NCI-H446 treated with DMSO at 0.1 percent for 48 hours (cell line): ENCODE results near the gene JAGN1.
"Not testable (repeated sequence)": the region's sequence is repeated elsewhere in the genome, so short reads cannot be mapped to it uniquely, and the experiment has no call there.

Experiments used
- DNase-seq: peaks from one replicate; lab custom pipeline; 2025; lab: John Stamatoyannopoulos, UW

The JAGN1 gene

GRCh38 chr3:9867106-9867505 is 23.3 kb upstream of the JAGN1 start:
- no peak for DNase-seq

- no peak for DNase-seq
These were observed 20.5 kb upstream of the JAGN1 start for GRCh38 chr3:9869955-9870354.

- no peak for DNase-seq
These were observed 19.4 kb upstream of the JAGN1 start for GRCh38 chr3:9870978-9871377.

GRCh38 chr3:9872067-9872466 is 18.3 kb upstream of the JAGN1 start:
- not testable (repeated sequence) for DNase-seq

- no peak for DNase-seq
These were observed 15.0 kb upstream of the JAGN1 start for GRCh38 chr3:9875448-9875847.

- DNase-seq: not testable (repeated sequence)
These were observed 14.2 kb upstream of the JAGN1 start for GRCh38 chr3:9876255-9876654.

- DNase-seq: no peak
These were observed 13.4 kb upstream of the JAGN1 start for GRCh38 chr3:9876991-9877390.

GRCh38 chr3:9878700-9879099 is 11.7 kb upstream of the JAGN1 start:
- DNase-seq: no peak

- DNase-seq: no peak
These were observed 10.4 kb upstream of the JAGN1 start, which contains the start of gene CIDEC for GRCh38 chr3:9879830-9880549. CIDEC (minus strand) TSS chr3:9880253; CDS start chr3:9878486, 1,767 bp downstream.

GRCh38 chr3:9881441-9881840 is 9.0 kb upstream of the JAGN1 start:
- DNase-seq: no peak

GRCh38 chr3:9883706-9884554 is 6.5 kb upstream of the JAGN1 start:
- DNase-seq: no peak

- no peak for DNase-seq
These were observed 5.8 kb upstream of the JAGN1 start for GRCh38 chr3:9884555-9885165.

GRCh38 chr3:9886328-9886727 is 4.1 kb upstream of the JAGN1 start:
- DNase-seq: no peak

- DNase-seq: no peak
These were observed 2.9 kb upstream of the JAGN1 start for GRCh38 chr3:9887480-9887879.

- no peak for DNase-seq
These were observed 1.9 kb upstream of the JAGN1 start for GRCh38 chr3:9888540-9888939.

- no peak for DNase-seq
These were observed 1.0 kb upstream of the JAGN1 start for GRCh38 chr3:9889405-9889804.

GRCh38 chr3:9891072-9891622 is 737 bp downstream of the JAGN1 start:
- no peak for DNase-seq

- DNase-seq: no peak
These were observed 3.3 kb downstream of the JAGN1 start for GRCh38 chr3:9893739-9894138.

- DNase-seq: not testable (repeated sequence)
These were observed 5.3 kb downstream of the JAGN1 start for GRCh38 chr3:9895715-9896114.

- not testable (repeated sequence) for DNase-seq
These were observed 6.5 kb downstream of the JAGN1 start for GRCh38 chr3:9896755-9897407.

GRCh38 chr3:9897408-9898372 is 7.3 kb downstream of the JAGN1 start:
- peak; percentile 27 for DNase-seq
